DND-41 (cell line): Measurements from ENCODE around the gene SLC45A3.

ENCODE experiments used
- EZH2 ChIP-seq: IDR thresholded peaks from 3 replicates; pipeline ENCODE4 v1.6.1; 2012; ENCODE audit warnings: borderline replicate concordance, low read depth, mild to moderate bottlenecking, moderate library complexity, low read length, inconsistent platforms; ENCODE audit not compliant: severe bottlenecking
- TF ChIP-seq, protein P1 (sequence below): IDR thresholded peaks from 2 replicates; pipeline ENCODE4 v1.5.1; 2012; ENCODE audit warnings: borderline replicate concordance, low read length, moderate library complexity, mild to moderate bottlenecking; ENCODE audit not compliant: poor library complexity, severe bottlenecking; ENCODE audit errors: extremely low read depth

DNA sequence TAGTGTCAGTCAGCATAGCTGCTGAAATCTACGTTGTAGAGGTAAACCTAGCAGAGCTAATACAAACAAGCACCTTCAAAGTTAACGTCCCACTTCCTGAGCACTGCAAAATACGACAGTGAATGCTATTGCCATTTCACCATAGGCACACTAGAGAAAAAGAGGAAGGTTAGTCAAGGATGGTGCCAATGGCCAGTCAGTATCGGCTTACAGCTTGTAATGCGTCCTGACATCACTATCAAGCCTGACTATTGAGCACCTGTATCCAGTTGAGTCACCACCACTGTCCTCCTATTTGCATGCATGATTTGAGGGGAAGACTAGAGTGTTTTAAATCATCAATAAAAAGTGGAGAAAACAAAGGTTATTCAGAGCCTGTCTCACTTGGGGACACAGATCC is 35.3 kb upstream of the SLC45A3 start:
- TF ChIP-seq, protein P1, sequence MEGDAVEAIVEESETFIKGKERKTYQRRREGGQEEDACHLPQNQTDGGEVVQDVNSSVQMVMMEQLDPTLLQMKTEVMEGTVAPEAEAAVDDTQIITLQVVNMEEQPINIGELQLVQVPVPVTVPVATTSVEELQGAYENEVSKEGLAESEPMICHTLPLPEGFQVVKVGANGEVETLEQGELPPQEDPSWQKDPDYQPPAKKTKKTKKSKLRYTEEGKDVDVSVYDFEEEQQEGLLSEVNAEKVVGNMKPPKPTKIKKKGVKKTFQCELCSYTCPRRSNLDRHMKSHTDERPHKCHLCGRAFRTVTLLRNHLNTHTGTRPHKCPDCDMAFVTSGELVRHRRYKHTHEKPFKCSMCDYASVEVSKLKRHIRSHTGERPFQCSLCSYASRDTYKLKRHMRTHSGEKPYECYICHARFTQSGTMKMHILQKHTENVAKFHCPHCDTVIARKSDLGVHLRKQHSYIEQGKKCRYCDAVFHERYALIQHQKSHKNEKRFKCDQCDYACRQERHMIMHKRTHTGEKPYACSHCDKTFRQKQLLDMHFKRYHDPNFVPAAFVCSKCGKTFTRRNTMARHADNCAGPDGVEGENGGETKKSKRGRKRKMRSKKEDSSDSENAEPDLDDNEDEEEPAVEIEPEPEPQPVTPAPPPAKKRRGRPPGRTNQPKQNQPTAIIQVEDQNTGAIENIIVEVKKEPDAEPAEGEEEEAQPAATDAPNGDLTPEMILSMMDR, result no peak
- no peak for TF ChIP-seq EZH2
